HepG2 (cell line): ENCODE data around the gene SPACA5B. TPM values are rescaled to one million over a fixed set of nuclear protein-coding genes. Genes with fewer than 3 reads are reported as not detected.

Source experiments
- ATAC-seq: fragments of 200-7000 bp; cut with Tn5 transposase; 3 replicates; pipeline ENCODE4 v1.9.1; 2020; ENCODE audit warnings: mild to moderate bottlenecking, moderate library complexity
- BruUV-seq: library from RNA; stranded (reverse); fragments of 400-500 nt; replicated peaks from 2 replicates; lab custom pipeline; 2021; lab: Mats Ljungman, UMichigan
- CTCF ChIA-PET: fragments of 300-600 bp; formaldehyde crosslinking; extraction: SDS; loops from one replicate; lab custom pipeline; 2021; ENCODE audit warnings: low total read pairs, inconsistent platforms, low intra/inter-chr PET ratio; lab: Yijun Ruan, JAX
- POLR2A ChIA-PET: fragments of 350-600 bp; sonication (Branson Sonifier 250); formaldehyde crosslinking; loops from one replicate; lab custom pipeline; 2020; ENCODE audit warnings: antibody characterized with exemption, inconsistent platforms; lab: Yijun Ruan, JAX
- DNase-seq: peaks from one replicate; pipeline ENCODE4 v3.0.0-alpha.2; 2015; ENCODE audit warnings: low spot score
- FAIRE-seq: peaks from 3 replicates; lab custom pipeline; 2011; peaks lifted over from hg19 to GRCh38; lab: Jason Lieb, UNC
- H2AFZ ChIP-seq: one replicate; pipeline ENCODE4 v1.6.1; 2011; ENCODE audit warnings: low read length, inconsistent platforms
- H3K27ac ChIP-seq: fragments of 300-600 bp; 3 replicates; pipeline ENCODE4 v1.8.0; 2011; ENCODE audit warnings: mixed run types, mild to moderate bottlenecking, mixed read lengths, low read length, inconsistent platforms; ENCODE audit not compliant: insufficient read depth; ENCODE audit errors: extremely low read length
- H3K27me3 ChIP-seq, 2 experiments: fragments of 200-600 bp in 1 of 2; 2 replicates in 1 of 2; 3 replicates in 1 of 2; pipeline versions ENCODE4 v1.6.0 to v1.8.0; 2011; ENCODE audit warnings: low read length in 2 of 2, mild to moderate bottlenecking in 2 of 2, moderate library complexity in 2 of 2, inconsistent platforms in 1 of 2; ENCODE audit not compliant: insufficient read depth in 2 of 2, control insufficient read depth in 1 of 2
- H3K36me3 ChIP-seq, 2 experiments: fragments of 200-600 bp in 1 of 2; replicated peaks in 1 of 2; 2 replicates in 1 of 2; 3 replicates in 1 of 2; pipeline versions ENCODE4 v1.5.1 to v1.8.0; 2011; ENCODE audit warnings: low read length in 2 of 2, inconsistent platforms in 1 of 2; ENCODE audit not compliant: insufficient read depth in 2 of 2, control insufficient read depth in 1 of 2
- H3K4me1 ChIP-seq: 2 replicates; pipeline ENCODE4 v1.5.1; 2012; ENCODE audit warnings: low read length, inconsistent platforms; ENCODE audit not compliant: insufficient read depth
- H3K4me2 ChIP-seq: 2 replicates; pipeline ENCODE4 v1.6.0; 2011; ENCODE audit warnings: low read depth, low read length, inconsistent platforms
- H3K4me3 ChIP-seq, 3 experiments: fragments of 200-600 bp in 1 of 3; sonication (generic), shearing (Covaris generic) in 1 of 3; replicated peaks in 1 of 3; 2 replicates each; pipeline ENCODE4 v1.5.1; 2011 to 2016; ENCODE audit warnings: low read length in 3 of 3, inconsistent platforms in 2 of 3, low read depth in 2 of 3, mild to moderate bottlenecking in 2 of 3, control low read depth in 1 of 3, mixed read lengths in 1 of 3; ENCODE audit not compliant: insufficient read depth in 1 of 3
- H3K79me2 ChIP-seq: one replicate; pipeline ENCODE4 v1.6.1; 2011; ENCODE audit warnings: low read length, inconsistent platforms; ENCODE audit not compliant: insufficient read depth
- H3K9ac ChIP-seq: 2 replicates; pipeline ENCODE4 v1.6.0; 2011; ENCODE audit warnings: mild to moderate bottlenecking, low read depth, low read length, inconsistent platforms; ENCODE audit not compliant: insufficient read depth
- H3K9me3 ChIP-seq: 2 replicates; pipeline ENCODE4 v1.5.1; 2012; ENCODE audit warnings: mild to moderate bottlenecking, low read length
- H4K20me1 ChIP-seq: 2 replicates; pipeline ENCODE4 v1.6.0; 2011; ENCODE audit warnings: inconsistent platforms, mild to moderate bottlenecking, low read length, moderate library complexity; ENCODE audit not compliant: insufficient read depth
- GLI4 ChIP-seq: sonication (generic); formaldehyde crosslinking; IDR thresholded peaks from 2 replicates; pipeline ENCODE4 v1.5.1; 2020; ENCODE audit warnings: missing genetic modification reagents, mild to moderate bottlenecking, moderate library complexity, borderline replicate concordance
- HMG20A ChIP-seq: IDR thresholded peaks from 2 replicates; pipeline ENCODE4 v1.6.1; 2016; ENCODE audit warnings: borderline replicate concordance
- IKZF4 ChIP-seq: sonication (generic); formaldehyde crosslinking; IDR thresholded peaks from 2 replicates; pipeline ENCODE4 v1.5.1; 2020; ENCODE audit warnings: borderline replicate concordance, mild to moderate bottlenecking, low read depth, missing genetic modification reagents; ENCODE audit errors: not compliant biosample characterization
- MLLT10 ChIP-seq: sonication (generic); formaldehyde crosslinking; IDR thresholded peaks from 2 replicates; pipeline ENCODE4 v1.4.0; 2020; ENCODE audit warnings: missing genetic modification reagents
- TAF1 ChIP-seq: sonication (generic); formaldehyde crosslinking; IDR thresholded peaks from 2 replicates; pipeline ENCODE4 v1.4.0; 2020; ENCODE audit warnings: missing genetic modification reagents
- ZNF460 ChIP-seq: sonication (generic); formaldehyde crosslinking; IDR thresholded peaks from 2 replicates; pipeline ENCODE4 v1.5.1; 2020; ENCODE audit warnings: missing genetic modification reagents, mild to moderate bottlenecking, borderline replicate concordance
- ZNF629 ChIP-seq: sonication (generic); formaldehyde crosslinking; conservative IDR thresholded peaks from 2 replicates; pipeline ENCODE4 v1.5.0; 2020; ENCODE audit warnings: missing genetic modification reagents
- ZSCAN29 ChIP-seq: sonication (generic); formaldehyde crosslinking; conservative IDR thresholded peaks from 2 replicates; pipeline ENCODE4 v1.4.0; 2020; ENCODE audit warnings: mild to moderate bottlenecking, missing genetic modification reagents
- WGBS: methylation state at CpG from one replicate; pipeline ENCODE4 v1.1.6; 2017; ENCODE audit warnings: low lambda C conversion rate; 5-methylcytosine and 5-hydroxymethylcytosine counted together
- in situ Hi-C: cut with HindIII; loops from 2 replicates; pipeline ENCODE4 v1.10.0; 2017; ENCODE audit warnings: low pct_unique_long_range_greater_than_20kb; ENCODE audit not compliant: extremely low pct_ligation_motif_present
- intact Hi-C: fragments of 100-400 bp; cut with micrococcal nuclease; formaldehyde crosslinking; loops from one replicate; pipeline ENCODE4 v1.10.0; 2022; ENCODE audit not compliant: unreplicated experiment
- polyA plus RNA-seq, 8 experiments: library from polyadenylated mRNA; depleted of rRNA in 3 of 8; stranded (reverse) in 7 of 8; unstranded in 1 of 8; fragments of >200 nt; fragmentation: Illumina TruSeq in 4 of 8; extraction: Trizol in 4 of 8; gene quantifications; 2 replicates each; pipeline versions ENCODE4 v1.2.1 to v1.2.3, GENCODE V29; 2011 to 2016; ENCODE audit warnings: low read depth in 4 of 8, missing spikeins in 1 of 8, mixed read lengths in 1 of 8; ENCODE audit not compliant: insufficient read depth in 1 of 8
- total RNA-seq, 5 experiments: library from RNA; depleted of rRNA; stranded (reverse); fragments of >200 nt; fragmentation: Illumina TruSeq; extraction: Trizol; gene quantifications; 2 replicates each; pipeline ENCODE4 v1.2.3, GENCODE V29; 2016; ENCODE audit warnings: low read depth in 1 of 5
- TF ChIP-seq, protein P1 (sequence below), 2 experiments: sonication (generic) in 1 of 2; formaldehyde crosslinking in 1 of 2; IDR thresholded peaks; 2 replicates each; pipeline versions ENCODE4 v1.4.0 to v1.6.1; 2018 to 2020; ENCODE audit warnings: missing genetic modification reagents in 2 of 2, borderline replicate concordance in 1 of 2, low read depth in 1 of 2, mild to moderate bottlenecking in 1 of 2, missing biosample characterization in 1 of 2

The SPACA5B gene
- total and polyA plus RNA-seq, 2 of the 13 experiments (the other 11 are each of a cell fraction or from before 2014, with no cell fraction given): not detected

GRCh38 chrX:48153769-48154168 lies 23.3 kb downstream of the SPACA5B start:
- no peaks in the 10 kb centered on the region for H3K9me3 ChIP-seq
- H3K79me2 ChIP-seq: no peaks in the 10 kb centered on the region
- no peak for ATAC-seq
- in situ Hi-C loops (no loop called here), intact Hi-C loops (no loop called here)
- no peak overlapping the region for H2AFZ ChIP-seq
- H4K20me1 ChIP-seq: no peaks in the 10 kb centered on the region
- H3K9ac ChIP-seq: no peak overlapping the region
- TF ChIP-seq ZNF629 (CRISPR knock-in tag) (no peak), TAF1 (CRISPR knock-in tag) (no peak), HMG20A (no peak)
- POLR2A ChIA-PET: no interaction called here
- 33% methylated on average over 4 of the region's 10 CpGs for WGBS
- no peak for DNase-seq
- no peak overlapping the region for H3K4me3 ChIP-seq
- no peak for FAIRE-seq
- H3K36me3 ChIP-seq: no peaks in the 10 kb centered on the region
- CTCF ChIA-PET: no interaction called here
- no TSS peak for BruUV-seq
- H3K27ac ChIP-seq: no peak overlapping the region
- H3K27me3 ChIP-seq: no peaks in the 10 kb centered on the region; a peak in 1 of 5 replicates
- H3K4me2 ChIP-seq: no peak overlapping the region
- H3K4me1 ChIP-seq: no peaks in the 10 kb centered on the region

DNA sequence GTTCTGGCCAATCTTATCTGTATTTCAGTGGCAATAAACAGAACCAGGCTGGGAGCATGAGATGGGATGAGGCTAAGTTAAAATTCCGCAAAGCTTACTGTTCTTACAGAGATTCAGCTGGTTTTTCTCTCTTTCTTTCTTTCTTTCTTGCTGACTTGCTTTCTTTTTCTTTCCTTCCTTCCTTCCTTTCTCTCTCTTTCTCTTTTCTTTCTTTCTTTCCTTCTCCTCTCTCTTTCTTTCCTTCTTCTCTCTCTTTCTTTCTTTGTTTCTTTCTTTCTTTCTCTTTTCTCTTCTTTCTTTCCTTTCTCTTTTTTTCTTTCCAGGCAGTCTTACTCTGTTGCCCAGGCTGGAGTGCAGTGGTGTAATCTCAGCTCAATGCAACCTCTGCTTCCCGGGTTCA lies 24.4 kb downstream of the SPACA5B start:
- Histone ChIP-seq H3K36me3 (no peaks in the 10 kb centered on the region), H3K4me2 (no peak overlapping the region), H3K9me3 (no peaks in the 10 kb centered on the region), H3K27me3 (peaks cover 0 to 1% of the 10 kb centered on the region in 2 experiments; a peak in 1 of 5 replicates), H3K4me3 (no peak overlapping the region), H3K27ac (no peak overlapping the region), H4K20me1 (no peaks in the 10 kb centered on the region), H2AFZ (no peak overlapping the region), H3K4me1 (no peaks in the 10 kb centered on the region), H3K79me2 (no peaks in the 10 kb centered on the region), H3K9ac (no peak overlapping the region)
- in situ Hi-C loops: no loop called here
- ChIA-PET POLR2A (no interaction called here), CTCF (no interaction called here)
- ATAC-seq: no peak
- intact Hi-C loops: no loop called here
- no TSS peak for BruUV-seq
- no peak for DNase-seq
- TF ChIP-seq GLI4 (CRISPR knock-in tag) (no peak), IKZF4 (CRISPR knock-in tag) (no peak), ZNF460 (CRISPR knock-in tag) (no peak), ZSCAN29 (no peak), MLLT10 (CRISPR knock-in tag) (no peak)
- TF ChIP-seq, protein P1, sequence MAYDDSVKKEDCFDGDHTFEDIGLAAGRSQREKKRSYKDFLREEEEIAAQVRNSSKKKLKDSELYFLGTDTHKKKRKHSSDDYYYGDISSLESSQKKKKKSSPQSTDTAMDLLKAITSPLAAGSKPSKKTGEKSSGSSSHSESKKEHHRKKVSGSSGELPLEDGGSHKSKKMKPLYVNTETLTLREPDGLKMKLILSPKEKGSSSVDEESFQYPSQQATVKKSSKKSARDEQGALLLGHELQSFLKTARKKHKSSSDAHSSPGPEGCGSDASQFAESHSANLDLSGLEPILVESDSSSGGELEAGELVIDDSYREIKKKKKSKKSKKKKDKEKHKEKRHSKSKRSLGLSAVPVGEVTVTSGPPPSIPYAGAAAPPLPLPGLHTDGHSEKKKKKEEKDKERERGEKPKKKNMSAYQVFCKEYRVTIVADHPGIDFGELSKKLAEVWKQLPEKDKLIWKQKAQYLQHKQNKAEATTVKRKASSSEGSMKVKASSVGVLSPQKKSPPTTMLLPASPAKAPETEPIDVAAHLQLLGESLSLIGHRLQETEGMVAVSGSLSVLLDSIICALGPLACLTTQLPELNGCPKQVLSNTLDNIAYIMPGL (CRISPR knock-in tag; IDR thresholded peaks at IDR 0.05; ENCODE audit: borderline replicate concordance in 1 of 2, low read depth in 1 of 2): no peak
- 6% methylated on average over 2 of the region's 2 CpGs for WGBS
- no peak for FAIRE-seq
